ENCODE results near the gene COL27A1. TPM values are rescaled to one million over a fixed set of nuclear protein-coding genes. Genes with fewer than 3 reads are reported as not detected.
"Not testable (repeated sequence)": the region's sequence is repeated elsewhere in the genome, so short reads cannot be mapped to it uniquely, and the experiment has no call there.

COL27A1 gene
- total RNA-seq, 3 donors from 2014 or later, result 3.5 to 22.0 (median 6.7) TPM

- H3K9me3 ChIP-seq, result peaks cover 0 to 7% of the 10 kb centered on the region in 2 donors
- H3K4me1 ChIP-seq, result no peaks in the 10 kb centered on the region
- H3K4me3 ChIP-seq, result no peak overlapping the region
- intact Hi-C loops (cut with DNase I; ENCODE audit: low total_unique reads), result no loop called here
- H3K27me3 ChIP-seq, result no peaks in the 10 kb centered on the region
- DNase-seq (ENCODE audit: low spot score in 2 of 2), result no peak
- TF ChIP-seq POLR2A (IDR thresholded peaks at IDR 0.05), result no peak
- TF ChIP-seq CTCF (IDR thresholded peaks at IDR 0.05), result no peak
- no peak for TF ChIP-seq POLR2AphosphoS5 (IDR thresholded peaks at IDR 0.05)
- no peaks in the 10 kb centered on the region for H3K36me3 ChIP-seq
- no peak overlapping the region for H3K27ac ChIP-seq
Observed at GRCh38 chr9:114318416-114318815, 163.1 kb downstream of the COL27A1 start.

GRCh38 chr9:114319147-114319546 is 163.8 kb downstream of the COL27A1 start:
- Histone ChIP-seq H3K4me1 (no peaks in the 10 kb centered on the region), H3K9me3 (peaks cover 0 to 6% of the 10 kb centered on the region in 2 donors), H3K36me3 (no peaks in the 10 kb centered on the region), H3K27ac (no peak overlapping the region), H3K27me3 (no peaks in the 10 kb centered on the region), H3K4me3 (no peak overlapping the region)
- intact Hi-C loops (cut with DNase I; ENCODE audit: low total_unique reads), result no loop called here
- TF ChIP-seq CTCF (IDR thresholded peaks at IDR 0.05) (no peak), POLR2AphosphoS5 (IDR thresholded peaks at IDR 0.05) (no peak), POLR2A (IDR thresholded peaks at IDR 0.05) (no peak)
- DNase-seq (ENCODE audit: low spot score in 2 of 2), result no peak

- intact Hi-C loops (cut with DNase I; ENCODE audit: low total_unique reads); H3K27ac ChIP-seq; H3K27me3 ChIP-seq; H3K9me3 ChIP-seq; H3K4me1 ChIP-seq; H3K36me3 ChIP-seq; DNase-seq (ENCODE audit: low spot score in 2 of 2); H3K4me3 ChIP-seq: not testable (repeated sequence)
Observed at GRCh38 chr9:114320710-114321109, 165.4 kb downstream of the COL27A1 start.

GRCh38 chr9:114321759-114322158 is 166.4 kb downstream of the COL27A1 start:
- DNase-seq (ENCODE audit: low spot score in 2 of 2), result no peak
- H3K27ac ChIP-seq, result no peak overlapping the region
- no peaks in the 10 kb centered on the region for H3K9me3 ChIP-seq
- no peaks in the 10 kb centered on the region for H3K27me3 ChIP-seq
- intact Hi-C loops (cut with DNase I; ENCODE audit: low total_unique reads), result no loop called here
- H3K4me1 ChIP-seq, result no peaks in the 10 kb centered on the region
- TF ChIP-seq CTCF (IDR thresholded peaks at IDR 0.05) (no peak), POLR2A (IDR thresholded peaks at IDR 0.05) (no peak), POLR2AphosphoS5 (IDR thresholded peaks at IDR 0.05) (no peak)
- no peaks in the 10 kb centered on the region for H3K36me3 ChIP-seq
- H3K4me3 ChIP-seq, result no peak overlapping the region

- DNase-seq (ENCODE audit: low spot score in 2 of 2); H3K36me3 ChIP-seq; H3K4me1 ChIP-seq; intact Hi-C loops (cut with DNase I; ENCODE audit: low total_unique reads); H3K27ac ChIP-seq; H3K4me3 ChIP-seq; H3K27me3 ChIP-seq; H3K9me3 ChIP-seq: not testable (repeated sequence)
Observed at GRCh38 chr9:114322160-114322818, 167.0 kb downstream of the COL27A1 start.

- H3K36me3 ChIP-seq; H3K4me3 ChIP-seq; H3K27me3 ChIP-seq; H3K9me3 ChIP-seq; intact Hi-C loops (cut with DNase I; ENCODE audit: low total_unique reads); H3K4me1 ChIP-seq; DNase-seq (ENCODE audit: low spot score in 2 of 2); H3K27ac ChIP-seq: not testable (repeated sequence)
Observed at GRCh38 chr9:114322831-114323531, 167.6 kb downstream of the COL27A1 start, which contains the start of gene ORM1. Gene ORM1 (plus strand): TSS chr9:114323098. CDS start chr9:114323134, 36 bp downstream.

- H3K36me3 ChIP-seq; H3K9me3 ChIP-seq; intact Hi-C loops (cut with DNase I; ENCODE audit: low total_unique reads); H3K27me3 ChIP-seq; H3K4me3 ChIP-seq; H3K27ac ChIP-seq; H3K4me1 ChIP-seq; DNase-seq (ENCODE audit: low spot score in 2 of 2): not testable (repeated sequence)
Observed at GRCh38 chr9:114323849-114324248, 168.5 kb downstream of the COL27A1 start.
